ENCODE data around the gene PTPN1. TPM values are rescaled to one million over a fixed set of nuclear protein-coding genes. Genes with fewer than 3 reads are reported as not detected.

Gene PTPN1
- total and polyA plus RNA-seq, 8 donors = 10.8 to 26.8 (median 16.8) TPM

DNA sequence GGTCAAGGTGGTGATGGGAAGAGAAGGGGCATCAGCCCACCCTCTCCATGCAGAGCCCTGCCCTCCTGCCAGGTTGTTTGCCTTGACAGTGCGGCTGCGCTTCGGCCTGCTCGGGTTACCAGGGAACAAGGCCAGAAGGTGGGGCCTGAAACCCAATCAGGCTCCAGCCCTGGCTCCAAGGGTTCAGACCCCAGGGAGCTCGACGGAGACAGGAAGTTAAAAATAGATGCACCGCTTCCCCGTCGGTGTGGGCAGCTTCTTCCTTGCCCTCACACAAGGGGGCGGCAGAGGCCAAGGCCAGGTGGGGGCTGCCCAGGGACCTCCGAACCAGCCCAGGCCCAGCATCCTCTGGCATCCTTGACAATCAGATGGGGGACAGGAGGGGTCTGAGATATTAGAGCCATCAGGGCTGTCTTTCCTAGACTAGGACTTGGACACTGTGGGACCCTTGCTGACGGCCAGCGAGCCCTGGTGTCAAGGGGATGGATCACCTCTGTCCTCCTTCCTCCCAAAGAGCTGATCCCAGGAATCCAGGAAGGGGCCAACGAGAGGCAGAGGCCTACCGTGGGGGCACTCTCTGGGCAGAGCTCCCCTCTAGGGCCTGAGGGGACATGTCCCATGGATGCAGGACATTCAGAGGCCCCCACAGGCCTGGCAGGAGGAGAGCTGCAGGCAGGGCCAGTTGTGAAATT lies 115.9 kb downstream of the PTPN1 start:
- 32 to 51% (median 37%) methylated on average over 7 to 15 of the region's 15 CpGs for WGBS, 5 donors
- H3K4me1 ChIP-seq = peaks cover 0 to 26% (median 20%) of the 10 kb centered on the region in 4 donors
- peak; percentile 51 to 68 for DNase-seq
- H3K36me3 ChIP-seq = peaks cover 0 to 11% (median 0%) of the 10 kb centered on the region in 4 donors
- H3K9me3 ChIP-seq = peaks cover 0 to 8% (median 5%) of the 10 kb centered on the region in 4 donors
- no peaks in the 10 kb centered on the region for H3K27me3 ChIP-seq
- H3K27ac ChIP-seq = peak overlapping the region in 4 of 5 donors; percentile 23 to 64 (median 36)
- intact Hi-C loops (cut with DNase I; ENCODE audit: low total_unique reads) = loop anchor here (10.0 kb wide), 1 partner anchor 119 kb away; no protein-coding TSS in a partner anchor
- H3K4me3 ChIP-seq = no peak overlapping the region
- TF ChIP-seq POLR2AphosphoS5 (IDR thresholded peaks at IDR 0.05) (peak in 1 of 3 donors; percentile 12), POLR2A (IDR thresholded peaks at IDR 0.05) (no peak)
- TF ChIP-seq, protein P1, sequence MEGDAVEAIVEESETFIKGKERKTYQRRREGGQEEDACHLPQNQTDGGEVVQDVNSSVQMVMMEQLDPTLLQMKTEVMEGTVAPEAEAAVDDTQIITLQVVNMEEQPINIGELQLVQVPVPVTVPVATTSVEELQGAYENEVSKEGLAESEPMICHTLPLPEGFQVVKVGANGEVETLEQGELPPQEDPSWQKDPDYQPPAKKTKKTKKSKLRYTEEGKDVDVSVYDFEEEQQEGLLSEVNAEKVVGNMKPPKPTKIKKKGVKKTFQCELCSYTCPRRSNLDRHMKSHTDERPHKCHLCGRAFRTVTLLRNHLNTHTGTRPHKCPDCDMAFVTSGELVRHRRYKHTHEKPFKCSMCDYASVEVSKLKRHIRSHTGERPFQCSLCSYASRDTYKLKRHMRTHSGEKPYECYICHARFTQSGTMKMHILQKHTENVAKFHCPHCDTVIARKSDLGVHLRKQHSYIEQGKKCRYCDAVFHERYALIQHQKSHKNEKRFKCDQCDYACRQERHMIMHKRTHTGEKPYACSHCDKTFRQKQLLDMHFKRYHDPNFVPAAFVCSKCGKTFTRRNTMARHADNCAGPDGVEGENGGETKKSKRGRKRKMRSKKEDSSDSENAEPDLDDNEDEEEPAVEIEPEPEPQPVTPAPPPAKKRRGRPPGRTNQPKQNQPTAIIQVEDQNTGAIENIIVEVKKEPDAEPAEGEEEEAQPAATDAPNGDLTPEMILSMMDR (IDR thresholded peaks at IDR 0.05) = peak in 5 of 7 experiments; percentile 18 to 63 (median 49)

DNA sequence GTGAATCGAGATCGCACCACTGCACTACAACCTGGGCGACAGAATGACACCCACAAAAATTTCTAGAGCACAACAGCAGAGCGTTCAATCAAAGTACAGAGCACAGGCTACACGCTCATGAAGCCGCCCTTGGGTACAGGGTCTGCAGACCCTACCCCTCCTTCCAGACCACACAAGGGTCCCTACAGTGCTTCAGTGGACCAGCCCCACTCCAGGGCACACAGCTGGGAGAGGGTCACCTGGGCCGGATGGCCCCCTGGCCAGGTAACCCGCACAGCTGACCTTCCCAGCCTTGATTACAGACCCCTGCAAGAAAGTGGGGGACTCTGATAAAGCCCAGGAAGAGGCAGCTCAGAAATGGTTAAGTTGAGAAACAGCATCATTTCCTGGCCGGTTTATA lies 117.6 kb downstream of the PTPN1 start:
- peaks cover 0 to 26% (median 20%) of the 10 kb centered on the region in 4 donors for H3K4me1 ChIP-seq
- TF ChIP-seq POLR2AphosphoS5 (IDR thresholded peaks at IDR 0.05) (no peak), EP300 (IDR thresholded peaks at IDR 0.05) (no peak), POLR2A (IDR thresholded peaks at IDR 0.05) (no peak)
- TF ChIP-seq, protein P1 (IDR thresholded peaks at IDR 0.05) = no peak
- WGBS, 5 donors = 85 to 92% (median 87%) methylated on average over 9 of the region's 9 CpGs
- no peak for DNase-seq
- H3K27me3 ChIP-seq = no peaks in the 10 kb centered on the region
- intact Hi-C loops (cut with DNase I; ENCODE audit: low total_unique reads) = loop anchor here (10.0 kb wide), 1 partner anchor 117 kb away; no protein-coding TSS in a partner anchor
- H3K9me3 ChIP-seq = no peaks in the 10 kb centered on the region
- peaks cover 0 to 3% (median 0%) of the 10 kb centered on the region in 4 donors for H3K36me3 ChIP-seq
- H3K4me3 ChIP-seq = no peak overlapping the region
- H3K27ac ChIP-seq = no peak overlapping the region

DNA sequence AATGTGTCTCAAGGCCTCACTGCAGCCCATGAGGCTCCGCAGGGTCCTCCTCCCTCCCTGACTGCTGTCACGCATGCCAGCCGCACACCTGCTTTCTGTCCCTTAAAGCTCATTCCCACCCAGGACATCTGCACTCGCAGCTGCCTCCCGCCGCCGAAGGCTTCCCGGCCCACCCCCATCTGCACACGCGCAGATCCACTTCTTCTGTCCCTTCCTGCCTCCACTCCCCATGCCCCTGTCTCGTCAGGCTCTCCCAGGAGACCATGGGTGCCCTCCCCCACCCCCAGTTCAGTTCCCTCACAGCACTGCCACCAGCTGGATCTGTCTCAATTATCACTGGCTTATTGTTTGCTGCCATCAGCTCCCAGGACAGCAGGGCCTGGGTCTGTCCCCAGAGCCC lies 118.1 kb downstream of the PTPN1 start:
- peaks cover 0 to 26% (median 20%) of the 10 kb centered on the region in 4 donors for H3K4me1 ChIP-seq
- H3K27ac ChIP-seq = no peak overlapping the region
- DNase-seq = peak in 1 of 2 donors; percentile 45
- 76 to 86% (median 78%) methylated on average over 11 of the region's 11 CpGs for WGBS, 5 donors
- no peak overlapping the region for H3K4me3 ChIP-seq
- H3K27me3 ChIP-seq = no peaks in the 10 kb centered on the region
- H3K36me3 ChIP-seq = peaks cover 0 to 3% (median 0%) of the 10 kb centered on the region in 4 donors
- H3K9me3 ChIP-seq = no peaks in the 10 kb centered on the region
- TF ChIP-seq EP300 (IDR thresholded peaks at IDR 0.05) = no peak
- TF ChIP-seq POLR2AphosphoS5 (IDR thresholded peaks at IDR 0.05) = no peak
- no peak for TF ChIP-seq POLR2A (IDR thresholded peaks at IDR 0.05)
- TF ChIP-seq, protein P1 (IDR thresholded peaks at IDR 0.05) = no peak
- intact Hi-C loops (cut with DNase I; ENCODE audit: low total_unique reads) = loop anchor here (10.0 kb wide), 1 partner anchor 116 kb away; no protein-coding TSS in a partner anchor

DNA sequence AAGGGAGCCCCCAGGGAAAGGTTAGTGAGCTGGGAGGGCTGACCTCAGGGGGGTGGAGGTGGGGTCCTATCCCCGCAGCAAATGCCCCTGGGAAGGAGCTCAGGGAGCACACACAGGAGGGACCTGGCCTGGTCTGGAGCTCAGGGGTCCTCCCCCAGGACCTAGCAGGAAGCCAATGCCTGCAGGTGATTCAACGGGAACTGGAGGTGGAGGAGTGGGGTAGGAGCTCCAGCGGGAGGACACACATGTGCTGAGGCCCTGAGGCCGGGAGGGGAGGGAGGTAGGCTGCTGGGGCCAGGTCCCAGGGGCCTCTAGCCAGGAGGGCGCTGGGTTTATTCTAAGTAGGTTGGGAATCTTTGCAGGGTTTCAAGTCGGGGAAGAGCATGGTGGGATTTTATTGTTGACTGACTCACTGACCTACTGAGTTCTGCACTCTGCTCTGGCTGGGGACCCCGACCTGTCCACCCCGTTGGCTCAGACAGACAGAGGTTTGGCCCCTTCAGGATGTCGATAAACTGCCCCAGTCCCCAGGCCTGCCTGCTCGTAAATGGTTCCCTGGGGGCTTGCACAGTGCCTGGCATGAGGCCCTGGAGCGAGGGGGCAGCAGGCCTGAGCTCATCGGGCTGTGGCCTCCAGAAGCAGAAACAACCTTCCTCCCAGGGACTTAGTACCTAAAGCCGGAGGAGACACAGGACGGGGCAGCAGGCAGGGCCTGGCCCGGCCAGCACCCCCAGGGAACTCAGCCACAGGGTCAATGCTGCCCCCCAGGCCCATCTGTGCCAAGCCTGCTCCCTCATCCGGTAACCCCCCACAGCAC lies 118.9 kb downstream of the PTPN1 start:
- DNase-seq = no peak
- TF ChIP-seq, protein P1 (IDR thresholded peaks at IDR 0.05) = no peak
- no peak for TF ChIP-seq POLR2AphosphoS5 (IDR thresholded peaks at IDR 0.05)
- no peak for TF ChIP-seq EP300 (IDR thresholded peaks at IDR 0.05)
- no peak for TF ChIP-seq POLR2A (IDR thresholded peaks at IDR 0.05)
- H3K4me1 ChIP-seq = peaks cover 0 to 26% (median 20%) of the 10 kb centered on the region in 4 donors
- peaks cover 0 to 3% (median 0%) of the 10 kb centered on the region in 4 donors for H3K36me3 ChIP-seq
- H3K27ac ChIP-seq = no peak overlapping the region
- no peaks in the 10 kb centered on the region for H3K9me3 ChIP-seq
- H3K27me3 ChIP-seq = no peaks in the 10 kb centered on the region
- H3K4me3 ChIP-seq = no peak overlapping the region
- WGBS, 5 donors = 86 to 91% (median 88%) methylated on average over 11 to 16 of the region's 16 CpGs
- intact Hi-C loops (cut with DNase I; ENCODE audit: low total_unique reads) = loop anchor here (10.0 kb wide), 1 partner anchor 116 kb away; no protein-coding TSS in a partner anchor

All from stomach (tissue), 9 donors.